ENCODE data around the gene BCL2L1.
"Not testable (repeated sequence)": the region's sequence is repeated elsewhere in the genome, so short reads cannot be mapped to it uniquely, and the experiment has no call there.

Gene BCL2L1

DNA sequence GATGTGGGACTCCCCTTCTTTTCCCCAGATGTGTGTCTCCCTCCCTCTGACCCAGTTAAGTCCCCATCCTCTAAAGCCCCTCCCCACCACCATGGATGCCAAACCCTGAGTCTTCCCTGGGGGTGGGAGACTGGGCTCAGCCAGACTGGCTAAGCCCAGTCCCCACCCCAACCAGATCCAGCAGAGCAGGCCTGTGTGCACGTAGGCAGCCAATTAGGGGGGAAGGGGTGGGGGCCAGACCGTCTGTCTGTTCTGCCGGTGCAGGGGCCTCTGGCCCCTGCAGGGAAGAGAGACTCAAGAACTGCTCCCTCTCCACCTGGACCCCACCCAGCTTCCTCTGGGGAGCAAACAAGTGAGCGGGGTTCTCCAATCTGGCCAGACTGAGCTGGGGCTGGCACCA lies 84.4 kb downstream of the BCL2L1 start:
- Histone ChIP-seq H3K27me3 (replicated peaks; ENCODE audit: control insufficient read depth, insufficient read depth, low read length) (no peaks in the 10 kb centered on the region; the same call in 1 of the 2 replicates), H3K36me3 (ENCODE audit: control insufficient read depth, insufficient read depth, low read length) (no peaks in the 10 kb centered on the region), H3K4me3 (replicated peaks; ENCODE audit: low read depth, low read length) (no peak overlapping the region)
- no peak for TF ChIP-seq CTCF (IDR thresholded peaks at IDR 0.05; ENCODE audit: insufficient read depth, low read length, poor library complexity, severe bottlenecking)
- no peak for DNase-seq (ENCODE audit: extremely low read depth, insufficient read length)

- Histone ChIP-seq H3K27me3 (replicated peaks; ENCODE audit: control insufficient read depth, insufficient read depth, low read length) (no peaks in the 10 kb centered on the region; the same call in 1 of the 2 replicates), H3K36me3 (ENCODE audit: control insufficient read depth, insufficient read depth, low read length) (no peaks in the 10 kb centered on the region), H3K4me3 (replicated peaks; ENCODE audit: low read depth, low read length) (no peak within 1 kb of the TSS)
- DNase-seq (ENCODE audit: extremely low read depth, insufficient read length), result no peak
- no peak for TF ChIP-seq CTCF (IDR thresholded peaks at IDR 0.05; ENCODE audit: insufficient read depth, low read length, poor library complexity, severe bottlenecking)
These were observed 85.0 kb downstream of the BCL2L1 start, which contains the start of gene COX4I2 for GRCh38 chr20:31637660-31638059. COX4I2 (plus strand) TSS chr20:31637912; CDS start chr20:31639018, 1,106 bp downstream.

DNA sequence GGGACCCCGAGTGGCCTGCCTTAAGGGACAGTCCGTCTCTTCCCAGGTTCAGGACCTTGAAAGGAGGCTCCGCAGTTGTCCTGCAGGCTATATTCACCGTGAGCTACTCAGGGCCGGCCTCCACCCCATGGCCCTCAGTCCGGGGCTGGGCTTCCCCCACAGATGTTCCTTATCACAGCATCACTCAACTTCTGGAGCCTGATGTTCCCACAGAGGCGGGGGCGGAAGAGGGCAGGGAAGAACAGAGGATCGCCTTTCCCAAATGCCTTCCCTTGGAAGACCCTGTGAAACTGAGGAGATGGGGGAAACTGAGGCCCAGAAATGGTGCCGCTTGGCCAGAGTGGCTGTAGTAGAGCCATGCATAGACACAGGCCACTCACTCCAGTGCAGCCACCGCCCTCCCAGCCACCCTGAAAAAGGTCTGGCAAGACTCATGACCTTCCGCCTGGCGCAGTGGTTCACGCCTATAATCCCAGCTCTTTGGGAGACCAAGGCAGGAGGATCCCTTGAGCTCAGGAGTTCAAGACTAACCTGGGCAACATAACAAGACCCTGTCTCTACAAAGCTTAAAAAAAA lies 89.2 kb downstream of the BCL2L1 start:
- H3K36me3 ChIP-seq (ENCODE audit: control insufficient read depth, insufficient read depth, low read length), result no peaks in the 10 kb centered on the region
- no peaks in the 10 kb centered on the region; the same call in 1 of the 2 replicates for H3K27me3 ChIP-seq (replicated peaks; ENCODE audit: control insufficient read depth, insufficient read depth, low read length)
- TF ChIP-seq CTCF (IDR thresholded peaks at IDR 0.05; ENCODE audit: insufficient read depth, low read length, poor library complexity, severe bottlenecking), result no peak
- H3K4me3 ChIP-seq (replicated peaks; ENCODE audit: low read depth, low read length), result no peak overlapping the region
- DNase-seq (ENCODE audit: extremely low read depth, insufficient read length), result no peak

- H3K27me3 ChIP-seq (replicated peaks; ENCODE audit: control insufficient read depth, insufficient read depth, low read length), result no peaks in the 10 kb centered on the region; the same call in 1 of the 2 replicates
- DNase-seq (ENCODE audit: extremely low read depth, insufficient read length), result no peak
- no peaks in the 10 kb centered on the region for H3K36me3 ChIP-seq (ENCODE audit: control insufficient read depth, insufficient read depth, low read length)
- no peak for TF ChIP-seq CTCF (IDR thresholded peaks at IDR 0.05; ENCODE audit: insufficient read depth, low read length, poor library complexity, severe bottlenecking)
- H3K4me3 ChIP-seq (replicated peaks; ENCODE audit: low read depth, low read length), result no peak overlapping the region
These were observed 89.9 kb downstream of the BCL2L1 start for GRCh38 chr20:31632548-31633338.

DNA sequence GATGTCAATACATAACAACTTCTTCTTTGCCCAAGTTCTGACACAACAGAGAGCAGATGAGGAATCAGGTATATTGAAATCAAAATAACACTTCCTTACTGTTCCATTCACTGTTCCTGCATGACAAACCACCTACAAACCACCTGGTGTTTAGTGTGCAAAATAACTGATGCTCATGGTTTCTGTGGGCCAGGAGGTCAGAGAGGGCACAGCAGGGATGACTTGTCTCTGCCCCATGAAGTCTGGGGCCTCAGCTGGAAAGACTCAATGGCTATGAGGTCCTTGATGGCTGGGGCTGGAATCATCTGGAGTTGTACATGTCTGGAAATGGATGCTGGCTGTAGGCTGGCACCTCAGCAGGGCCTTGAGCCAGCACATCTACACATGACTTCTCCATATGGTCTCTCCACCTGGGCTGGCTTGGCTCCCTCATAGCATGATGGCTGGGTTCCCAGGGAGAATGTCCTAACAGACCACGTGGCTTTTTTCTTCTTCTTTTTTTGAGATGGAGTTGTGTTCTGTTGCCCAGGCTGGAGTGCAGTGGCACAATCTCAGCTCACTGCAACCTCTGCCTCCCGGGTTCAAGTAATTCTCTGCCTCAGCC lies 92.4 kb downstream of the BCL2L1 start:
- DNase-seq (ENCODE audit: extremely low read depth, insufficient read length), result no peak
- H3K36me3 ChIP-seq (ENCODE audit: control insufficient read depth, insufficient read depth, low read length), result no peaks in the 10 kb centered on the region
- H3K4me3 ChIP-seq (replicated peaks; ENCODE audit: low read depth, low read length), result no peak overlapping the region
- TF ChIP-seq CTCF (IDR thresholded peaks at IDR 0.05; ENCODE audit: insufficient read depth, low read length, poor library complexity, severe bottlenecking), result no peak
- H3K27me3 ChIP-seq (replicated peaks; ENCODE audit: control insufficient read depth, insufficient read depth, low read length), result no peaks in the 10 kb centered on the region

GRCh38 chr20:31628057-31628456 lies 94.6 kb downstream of the BCL2L1 start:
- not testable (repeated sequence) for DNase-seq (ENCODE audit: extremely low read depth, insufficient read length); H3K36me3 ChIP-seq (ENCODE audit: control insufficient read depth, insufficient read depth, low read length); H3K4me3 ChIP-seq (replicated peaks; ENCODE audit: low read depth, low read length); H3K27me3 ChIP-seq (replicated peaks; ENCODE audit: control insufficient read depth, insufficient read depth, low read length)

DNA sequence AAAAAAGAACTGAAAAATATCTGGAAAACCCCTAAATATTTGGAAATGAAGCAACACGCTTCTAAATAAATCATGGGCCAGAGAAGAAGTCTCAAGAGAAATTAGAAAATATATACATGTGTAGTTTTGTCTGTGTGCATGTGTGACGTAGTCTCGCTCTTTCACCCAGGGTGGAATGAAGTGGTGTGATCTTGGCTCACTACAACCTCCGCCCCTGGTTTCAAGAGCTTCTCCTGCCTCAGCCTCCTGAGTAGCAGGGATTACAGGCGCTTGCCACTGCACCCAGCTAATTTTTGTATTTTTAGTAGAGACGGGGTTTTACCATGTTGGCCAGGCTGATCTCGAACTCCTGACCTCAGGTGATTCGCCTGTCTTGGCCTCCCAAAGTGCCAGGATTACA lies 96.1 kb downstream of the BCL2L1 start:
- H3K4me3 ChIP-seq (replicated peaks; ENCODE audit: low read depth, low read length); H3K27me3 ChIP-seq (replicated peaks; ENCODE audit: control insufficient read depth, insufficient read depth, low read length); DNase-seq (ENCODE audit: extremely low read depth, insufficient read length); H3K36me3 ChIP-seq (ENCODE audit: control insufficient read depth, insufficient read depth, low read length): not testable (repeated sequence)

DNA sequence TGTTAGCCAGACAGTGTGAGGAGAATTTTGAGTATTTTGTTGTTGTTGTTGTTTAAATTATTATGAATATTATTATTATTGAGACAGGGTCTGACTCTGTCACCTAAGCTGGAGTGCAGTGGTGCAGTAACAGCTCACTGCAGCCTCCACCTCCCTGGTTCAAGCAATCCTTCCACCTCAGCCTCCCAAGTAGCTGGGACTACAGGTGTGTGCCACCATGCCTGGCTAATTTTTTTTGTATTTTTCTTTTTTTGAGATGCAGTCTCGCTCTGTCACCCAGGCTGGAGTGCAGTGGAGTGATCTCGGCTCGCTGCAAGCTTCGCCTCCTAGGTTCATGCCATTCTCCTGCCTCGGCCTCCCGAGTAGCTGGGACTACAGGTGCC lies 99.6 kb downstream of the BCL2L1 start:
- DNase-seq (ENCODE audit: extremely low read depth, insufficient read length); H3K36me3 ChIP-seq (ENCODE audit: control insufficient read depth, insufficient read depth, low read length); H3K27me3 ChIP-seq (replicated peaks; ENCODE audit: control insufficient read depth, insufficient read depth, low read length); H3K4me3 ChIP-seq (replicated peaks; ENCODE audit: low read depth, low read length): not testable (repeated sequence)
